DLD1 (cell line): ENCODE results near the gene SMAD5.

Experiments used
- in situ Hi-C: cut with HindIII; loops from 2 replicates; pipeline ENCODE4 v1.10.0; 2017; ENCODE audit warnings: low sequenced_read_pairs

Gene SMAD5

GRCh38 chr5:136132557-136133221 lies at the start of gene SMAD5:
TSS of gene SMAD5 (plus strand) at chr5:136132845. CDS start at chr5:136153761, 20,916 bp downstream.
- in situ Hi-C loops, result no loop called here

- in situ Hi-C loops, result no loop called here
Measured at GRCh38 chr5:136084698-136085097, 47.9 kb upstream of the SMAD5 start.

DNA sequence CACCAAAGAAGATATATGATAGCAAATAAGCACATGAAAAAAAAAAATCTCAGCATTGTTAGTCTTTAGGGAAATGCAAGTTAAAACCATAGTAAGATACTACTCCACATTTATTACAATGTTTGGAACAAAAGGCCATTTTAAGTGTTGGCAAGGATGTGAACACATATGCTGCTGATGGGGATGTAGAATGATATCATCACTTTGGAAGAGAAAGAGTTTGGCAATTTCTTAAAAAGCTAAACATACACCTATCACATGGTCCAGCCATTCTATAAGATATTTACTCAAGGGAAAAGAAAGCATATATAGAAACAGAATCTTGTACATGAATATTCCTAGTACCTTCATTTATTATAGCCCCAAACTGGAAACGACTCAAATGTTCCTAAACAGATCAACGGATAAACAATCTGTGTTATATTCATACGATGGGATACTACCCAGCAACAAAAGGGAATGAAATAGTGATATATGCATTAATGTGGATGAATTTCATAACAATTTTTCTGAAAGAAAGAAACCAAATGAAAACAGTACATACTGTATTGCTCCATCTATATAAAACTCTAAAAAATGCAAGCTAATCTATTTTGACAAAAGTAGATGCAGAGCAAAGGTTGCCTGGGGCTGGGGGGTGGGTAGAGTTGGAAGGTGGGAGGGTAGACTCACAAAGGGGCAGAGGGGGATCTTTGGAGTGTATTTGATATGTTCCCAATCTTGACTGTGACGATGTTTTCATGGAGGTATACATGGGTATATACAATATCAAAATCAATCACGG lies 45.7 kb upstream of the SMAD5 start:
- in situ Hi-C loops, result no loop called here

- in situ Hi-C loops, result no loop called here
Measured at GRCh38 chr5:136087961-136088871, 44.4 kb upstream of the SMAD5 start.

DNA sequence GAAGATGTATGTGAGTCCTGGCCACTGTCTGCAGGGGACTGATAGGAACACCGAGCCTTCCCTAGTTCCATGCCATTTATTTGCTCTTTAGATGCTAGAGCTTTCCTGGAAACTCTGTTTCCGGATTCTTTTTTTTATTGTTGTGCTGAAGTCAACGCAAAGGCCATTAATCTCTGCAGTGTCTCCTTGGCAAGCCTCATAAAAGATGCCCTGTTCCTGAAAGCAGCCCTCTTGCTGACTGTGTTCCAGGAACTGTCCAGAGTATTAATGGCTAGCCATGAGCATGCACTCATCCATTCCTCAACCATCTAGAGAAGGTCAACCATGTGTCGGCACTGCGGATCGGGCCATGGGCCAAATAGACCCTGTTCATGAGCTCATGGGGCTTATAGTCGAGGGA lies 42.9 kb upstream of the SMAD5 start:
- in situ Hi-C loops, result no loop called here

GRCh38 chr5:136090319-136090718 lies 42.3 kb upstream of the SMAD5 start:
- in situ Hi-C loops, result no loop called here

- in situ Hi-C loops, result no loop called here
Measured at GRCh38 chr5:136094189-136094912, 38.3 kb upstream of the SMAD5 start.

- in situ Hi-C loops, result no loop called here
Measured at GRCh38 chr5:136094913-136095641, 37.6 kb upstream of the SMAD5 start.

- in situ Hi-C loops, result no loop called here
Measured at GRCh38 chr5:136098176-136098575, 34.5 kb upstream of the SMAD5 start.

GRCh38 chr5:136099870-136100269 lies 32.8 kb upstream of the SMAD5 start:
- in situ Hi-C loops, result no loop called here

DNA sequence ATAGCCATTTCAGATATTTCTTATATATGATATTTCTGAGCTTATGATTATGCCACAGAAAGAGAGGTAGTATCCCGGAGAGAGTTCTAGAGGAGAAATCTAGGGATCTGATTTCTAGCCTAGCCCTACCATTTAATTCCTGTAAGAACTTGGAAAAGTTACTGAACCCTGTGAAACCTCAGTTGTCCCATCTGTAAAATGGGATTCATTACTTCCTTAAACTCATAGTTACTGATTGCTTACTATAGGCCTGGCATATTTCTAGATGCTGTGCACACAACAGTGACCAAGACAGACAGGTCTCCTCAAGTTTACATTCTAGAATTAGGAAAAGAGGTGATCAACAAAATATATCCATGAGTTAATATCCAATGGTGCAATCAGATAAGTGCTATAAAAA lies 30.8 kb upstream of the SMAD5 start:
- in situ Hi-C loops, result no loop called here

DNA sequence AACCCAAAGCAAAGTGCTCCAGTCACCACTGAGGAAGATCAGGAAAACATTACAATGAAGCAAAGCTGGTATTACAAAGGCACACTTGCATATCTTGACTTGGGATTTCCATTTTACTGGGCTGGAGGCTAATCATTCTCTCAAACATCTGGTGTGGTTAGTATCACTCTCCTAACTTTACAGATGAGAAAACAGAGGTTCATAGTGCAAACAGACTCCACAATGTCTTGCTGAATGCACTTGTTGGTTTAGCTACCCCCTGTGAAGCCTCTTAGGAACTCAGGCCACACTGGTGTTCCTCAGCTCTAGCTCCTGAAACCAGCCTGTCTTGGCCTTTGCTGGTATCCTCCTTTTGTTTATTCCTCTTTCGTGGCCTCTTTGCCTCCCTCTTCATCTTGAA lies 29.5 kb upstream of the SMAD5 start:
- in situ Hi-C loops, result no loop called here

- in situ Hi-C loops, result no loop called here
Measured at GRCh38 chr5:136104306-136104965, 28.2 kb upstream of the SMAD5 start.

DNA sequence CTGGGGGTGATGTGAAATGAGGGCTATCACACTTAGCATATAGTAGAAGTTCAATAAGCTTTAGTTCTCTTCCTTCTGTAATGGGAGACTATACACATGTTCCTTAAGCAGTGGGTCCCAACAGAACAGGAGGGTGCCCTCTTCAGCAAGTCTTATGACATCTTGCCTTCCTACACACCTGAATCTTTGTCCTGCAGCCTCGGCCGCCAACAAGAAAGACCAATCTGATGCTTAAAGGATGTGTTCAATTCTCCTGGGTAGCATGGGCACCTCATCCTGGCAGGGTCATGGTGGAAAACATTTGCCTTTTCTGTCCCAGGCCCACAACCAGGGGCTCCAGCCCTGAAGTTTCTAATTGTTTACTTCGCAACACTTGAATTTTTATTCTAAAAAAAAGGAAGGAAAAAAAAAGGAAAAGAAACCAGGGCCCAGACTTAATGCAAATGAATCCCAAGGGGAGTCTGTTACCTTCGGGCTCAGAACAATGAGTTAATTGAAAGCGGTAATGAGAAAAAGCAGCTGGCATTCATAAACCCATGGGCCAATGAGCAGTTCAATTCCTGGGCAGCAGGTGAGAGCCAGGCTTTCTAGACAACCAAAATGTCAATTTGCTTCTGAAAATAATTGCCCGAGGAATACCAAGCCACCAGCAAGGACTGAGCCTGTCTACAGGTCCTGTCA lies 26.2 kb upstream of the SMAD5 start:
- in situ Hi-C loops, result no loop called here

GRCh38 chr5:136108180-136108611 lies 24.4 kb upstream of the SMAD5 start:
- in situ Hi-C loops, result no loop called here

- in situ Hi-C loops, result no loop called here
Measured at GRCh38 chr5:136108766-136109165, 23.9 kb upstream of the SMAD5 start.

DNA sequence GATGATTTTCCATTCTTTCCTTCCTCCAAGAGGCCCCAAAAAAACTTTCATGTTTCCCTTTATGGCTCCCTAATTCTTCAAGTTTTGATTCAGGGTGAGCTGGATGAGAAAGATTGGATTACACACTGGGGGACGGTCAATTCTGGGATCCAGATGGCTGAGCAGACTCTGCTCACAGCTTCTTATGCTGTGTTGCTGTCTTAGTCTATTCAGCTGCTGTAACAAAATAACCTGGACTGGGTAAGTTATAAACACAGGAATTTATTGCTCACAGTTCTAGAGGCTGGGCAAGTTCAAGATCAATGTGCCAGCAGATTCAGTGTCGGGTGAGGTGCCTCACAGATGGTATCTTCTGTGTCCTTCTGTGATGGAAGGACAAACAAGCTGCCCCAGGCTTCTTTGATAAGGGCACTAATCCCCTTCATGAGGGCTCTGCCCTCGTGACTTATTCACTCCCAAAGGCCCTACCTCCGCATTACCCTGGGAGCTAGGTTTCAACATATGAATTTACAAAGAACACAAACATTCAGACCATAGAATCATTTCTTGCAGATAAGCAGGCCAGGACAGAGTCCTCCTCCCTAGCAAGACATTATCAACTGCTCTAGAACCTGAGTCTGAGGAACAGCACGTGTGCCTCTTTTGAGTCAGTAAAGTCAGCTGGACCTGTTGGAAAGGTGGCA lies 23.1 kb upstream of the SMAD5 start:
- in situ Hi-C loops, result no loop called here

GRCh38 chr5:136113606-136114005 lies 19.0 kb upstream of the SMAD5 start:
- in situ Hi-C loops, result no loop called here
